D721Med (cell line): ENCODE results near the gene THOC6.

Experiments
- DNase-seq: peaks from one replicate; pipeline ENCODE4 v3.0.0; 2011; ENCODE audit warnings: low spot score; ENCODE audit not compliant: insufficient read length
- FAIRE-seq: peaks from 2 replicates; lab custom pipeline; 2011; peaks lifted over from hg19 to GRCh38; lab: Jason Lieb, UNC
- TF ChIP-seq, protein P1 (sequence below): IDR thresholded peaks from 2 replicates; pipeline ENCODE4 v1.5.1; 2012; ENCODE audit warnings: mild to moderate bottlenecking, control low read depth; ENCODE audit not compliant: insufficient read depth; ENCODE audit errors: missing control alignments

THOC6 gene

GRCh38 chr16:3058139-3059030, 34.5 kb downstream of the THOC6 start:
- DNase-seq = no peak
- no peak for FAIRE-seq
- TF ChIP-seq, protein P1, sequence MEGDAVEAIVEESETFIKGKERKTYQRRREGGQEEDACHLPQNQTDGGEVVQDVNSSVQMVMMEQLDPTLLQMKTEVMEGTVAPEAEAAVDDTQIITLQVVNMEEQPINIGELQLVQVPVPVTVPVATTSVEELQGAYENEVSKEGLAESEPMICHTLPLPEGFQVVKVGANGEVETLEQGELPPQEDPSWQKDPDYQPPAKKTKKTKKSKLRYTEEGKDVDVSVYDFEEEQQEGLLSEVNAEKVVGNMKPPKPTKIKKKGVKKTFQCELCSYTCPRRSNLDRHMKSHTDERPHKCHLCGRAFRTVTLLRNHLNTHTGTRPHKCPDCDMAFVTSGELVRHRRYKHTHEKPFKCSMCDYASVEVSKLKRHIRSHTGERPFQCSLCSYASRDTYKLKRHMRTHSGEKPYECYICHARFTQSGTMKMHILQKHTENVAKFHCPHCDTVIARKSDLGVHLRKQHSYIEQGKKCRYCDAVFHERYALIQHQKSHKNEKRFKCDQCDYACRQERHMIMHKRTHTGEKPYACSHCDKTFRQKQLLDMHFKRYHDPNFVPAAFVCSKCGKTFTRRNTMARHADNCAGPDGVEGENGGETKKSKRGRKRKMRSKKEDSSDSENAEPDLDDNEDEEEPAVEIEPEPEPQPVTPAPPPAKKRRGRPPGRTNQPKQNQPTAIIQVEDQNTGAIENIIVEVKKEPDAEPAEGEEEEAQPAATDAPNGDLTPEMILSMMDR = no peak

- FAIRE-seq (no peak), DNase-seq (peak; percentile 84)
- TF ChIP-seq, protein P1 = peak; percentile 63
Measured at GRCh38 chr16:3059041-3059722, 35.3 kb downstream of the THOC6 start.

DNA sequence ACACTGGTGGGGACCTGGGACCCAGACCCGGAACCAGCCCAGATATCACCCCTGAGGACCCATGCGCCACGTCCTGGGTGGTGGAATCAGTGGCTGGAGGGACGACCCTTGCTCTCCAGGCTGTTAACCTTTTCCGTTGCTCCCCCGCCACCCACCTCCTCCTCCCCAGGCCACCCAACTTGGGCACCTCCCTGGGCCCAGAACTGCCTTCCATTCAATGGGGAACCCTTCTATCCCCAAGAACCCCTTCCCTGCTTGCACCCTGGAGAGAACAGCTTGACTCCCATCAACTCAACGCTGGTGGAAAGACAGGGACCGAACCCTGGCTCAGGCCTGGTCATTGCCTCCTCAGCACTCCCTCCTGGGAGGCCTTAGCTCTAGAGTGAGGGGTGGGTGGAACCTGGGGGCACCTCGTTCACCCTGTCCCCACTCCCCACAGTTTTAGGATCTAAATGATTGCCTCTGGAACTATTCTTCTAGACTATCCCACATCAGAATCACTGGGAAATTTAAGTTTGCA, 35.9 kb downstream of the THOC6 start:
- DNase-seq (no peak), FAIRE-seq (no peak)
- TF ChIP-seq, protein P1 = no peak

GRCh38 chr16:3060339-3061127, 36.7 kb downstream of the THOC6 start:
- FAIRE-seq (no peak), DNase-seq (no peak)
- TF ChIP-seq, protein P1 = no peak

- TF ChIP-seq, protein P1 = no peak
- FAIRE-seq = no peak
- DNase-seq = no peak
Measured at GRCh38 chr16:3062553-3062952, 38.7 kb downstream of the THOC6 start.

DNA sequence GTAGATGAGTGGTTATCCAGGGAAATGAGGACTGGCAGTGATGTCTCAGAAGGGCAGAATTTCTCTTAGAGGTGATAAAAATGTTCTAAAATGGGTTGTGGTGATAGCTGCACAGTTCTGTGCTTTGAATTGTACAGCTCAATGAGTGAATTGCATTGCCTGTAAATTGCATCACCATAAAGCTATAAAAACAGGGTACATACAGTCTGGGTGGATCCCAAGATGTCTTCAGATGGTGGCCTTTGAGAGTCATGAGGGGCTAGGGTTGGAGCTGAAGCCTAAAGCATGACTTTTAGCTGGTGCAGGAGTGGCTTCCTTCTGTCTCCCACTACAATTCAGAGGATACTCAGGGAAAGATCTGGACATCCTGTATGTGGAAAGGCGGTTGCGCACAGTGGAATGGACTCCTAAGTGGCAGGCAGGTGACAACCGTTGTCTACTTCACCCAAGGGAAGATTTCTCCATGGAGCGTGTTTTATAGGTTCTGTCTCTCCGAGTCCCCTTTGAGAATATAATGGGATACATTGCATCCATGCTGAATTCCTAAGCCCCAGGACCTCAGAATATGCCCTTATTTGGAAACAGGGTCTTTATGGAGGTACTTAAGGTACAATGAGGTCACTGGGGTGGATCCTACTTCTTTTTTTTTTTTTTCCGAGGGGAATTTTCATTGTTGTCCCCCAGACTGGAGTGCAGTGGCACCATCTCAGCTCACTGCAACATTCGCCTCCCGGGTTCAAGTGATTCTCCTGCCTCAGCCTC, 40.0 kb downstream of the THOC6 start:
- FAIRE-seq = no peak
- TF ChIP-seq, protein P1 = no peak
- no peak for DNase-seq
